GM23338 (cell line): ENCODE data around the gene PCIF1. TPM values are rescaled to one million over a fixed set of nuclear protein-coding genes. Genes with fewer than 3 reads are reported as not detected.

Source experiments
- ATAC-seq: fragments of 200-7000 bp; cut with Tn5 transposase; 3 replicates; pipeline ENCODE4 v1.9.1; 2020
- DNase-seq: peaks from one replicate; pipeline ENCODE4 v3.0.0-alpha.2; 2015; ENCODE audit warnings: low spot score
- H2AFZ ChIP-seq: fragments of 200-600 bp; sonication (generic); 2 replicates; pipeline ENCODE4 v1.8.0; 2016; ENCODE audit warnings: antibody characterized with exemption, mild to moderate bottlenecking, moderate library complexity
- H3F3A ChIP-seq: fragments of 200-600 bp; sonication (generic); replicated peaks from 2 replicates; pipeline ENCODE4 v1.8.0; 2017; ENCODE audit warnings: antibody characterized with exemption, mixed run types, low read depth
- H3K27ac ChIP-seq: fragments of 200-600 bp; sonication (generic); 2 replicates; pipeline ENCODE4 v1.6.1; 2016; ENCODE audit warnings: low read depth
- H3K27me3 ChIP-seq: fragments of 200-600 bp; sonication (generic); 2 replicates; pipeline ENCODE4 v1.8.0; 2016; ENCODE audit warnings: mild to moderate bottlenecking, mixed run types, moderate library complexity; ENCODE audit not compliant: insufficient read depth
- H3K36me3 ChIP-seq: fragments of 200-600 bp; sonication (generic); 2 replicates; pipeline ENCODE4 v1.8.0; 2016; ENCODE audit warnings: mild to moderate bottlenecking; ENCODE audit not compliant: insufficient read depth
- H3K4me1 ChIP-seq: fragments of 200-600 bp; sonication (generic); 2 replicates; pipeline ENCODE4 v1.8.0; 2016; ENCODE audit warnings: mild to moderate bottlenecking, moderate library complexity; ENCODE audit not compliant: insufficient read depth
- H3K4me2 ChIP-seq: fragments of 200-600 bp; sonication (generic); 2 replicates; pipeline ENCODE4 v1.7.1; 2017; ENCODE audit warnings: mixed run types
- H3K4me3 ChIP-seq: fragments of 200-600 bp; sonication (generic); 2 replicates; pipeline ENCODE4 v1.6.1; 2016; ENCODE audit warnings: mixed run types
- H3K79me2 ChIP-seq: fragments of 200-600 bp; sonication (generic); replicated peaks from 2 replicates; pipeline ENCODE4 v1.8.0; 2017; ENCODE audit warnings: mild to moderate bottlenecking; ENCODE audit not compliant: insufficient read depth
- H3K9me2 ChIP-seq: fragments of 200-600 bp; sonication (generic); 2 replicates; pipeline ENCODE4 v1.8.0; 2017; ENCODE audit not compliant: insufficient read depth
- H4K20me1 ChIP-seq: fragments of 200-600 bp; sonication (generic); replicated peaks from 2 replicates; pipeline ENCODE4 v1.8.0; 2017; ENCODE audit warnings: mild to moderate bottlenecking; ENCODE audit not compliant: insufficient read depth
- H3K27ac Mint-ChIP-seq: 2 replicates; pipeline ENCODE4 v1.8.0; 2020; ENCODE audit warnings: inconsistent platforms, mild to moderate bottlenecking, moderate library complexity, mixed read lengths
- H3K27me3 Mint-ChIP-seq: 3 replicates; pipeline ENCODE4 v1.8.0; 2022; ENCODE audit warnings: low read depth, mild to moderate bottlenecking, moderate library complexity, mixed read lengths, inconsistent platforms; ENCODE audit not compliant: insufficient read depth, poor library complexity
- H3K36me3 Mint-ChIP-seq: 3 replicates; pipeline ENCODE4 v1.8.0; 2021; ENCODE audit warnings: low read depth, mild to moderate bottlenecking, inconsistent platforms, moderate library complexity, mixed read lengths
- H3K4me1 Mint-ChIP-seq: 3 replicates; pipeline ENCODE4 v1.8.0; 2020; ENCODE audit warnings: mild to moderate bottlenecking, inconsistent platforms, mixed read lengths
- H3K4me3 Mint-ChIP-seq: 3 replicates; pipeline ENCODE4 v1.8.0; 2021; ENCODE audit warnings: moderate library complexity, mild to moderate bottlenecking, inconsistent platforms, mixed read lengths
- H3K9me3 Mint-ChIP-seq: 3 replicates; pipeline ENCODE4 v1.8.0; 2020; ENCODE audit warnings: moderate library complexity, mild to moderate bottlenecking, inconsistent platforms, mixed read lengths
- CREB1 ChIP-seq: fragments of 250-450 bp; sonication (Bioruptor Pico); IDR thresholded peaks from 2 replicates; pipeline ENCODE4 v1.5.0; 2020; ENCODE audit warnings: low read depth, mild to moderate bottlenecking, moderate library complexity
- EZH2 ChIP-seq: fragments of 200-600 bp; sonication (generic); IDR thresholded peaks from one replicate; pipeline ENCODE4 v1.8.0; 2017; ENCODE audit warnings: antibody characterized with exemption, mild to moderate bottlenecking, low read depth; ENCODE audit not compliant: unreplicated experiment
- EZH2phosphoT487 ChIP-seq: fragments of 200-600 bp; sonication (generic); IDR thresholded peaks from one replicate; pipeline ENCODE4 v1.8.1; 2018; ENCODE audit warnings: antibody characterized with exemption; ENCODE audit not compliant: unreplicated experiment
- JUNB ChIP-seq: IDR thresholded peaks from one replicate; pipeline ENCODE4 v1.6.1; 2016; ENCODE audit warnings: antibody characterized with exemption; ENCODE audit not compliant: unreplicated experiment
- NANOG ChIP-seq: IDR thresholded peaks from 2 replicates; pipeline ENCODE4 v1.6.1; 2016; ENCODE audit warnings: antibody characterized with exemption, borderline replicate concordance
- POLR2AphosphoS5 ChIP-seq: IDR thresholded peaks from 2 replicates; pipeline ENCODE4 v1.6.1; 2016; ENCODE audit warnings: antibody characterized with exemption, low read depth
- STAT1 ChIP-seq: IDR thresholded peaks from one replicate; pipeline ENCODE4 v1.6.1; 2016; ENCODE audit warnings: antibody characterized with exemption; ENCODE audit not compliant: unreplicated experiment
- ZNF114 ChIP-seq: fragments of 250-450 bp; sonication (Bioruptor Pico); IDR thresholded peaks from 2 replicates; pipeline ENCODE4 v1.5.0; 2020; ENCODE audit warnings: mild to moderate bottlenecking, moderate library complexity
- ZNF331 ChIP-seq: fragments of 250-450 bp; sonication (Bioruptor Pico); IDR thresholded peaks from 2 replicates; pipeline ENCODE4 v1.5.0; 2020; ENCODE audit warnings: low read depth, mild to moderate bottlenecking, moderate library complexity
- polyA plus RNA-seq: library from polyadenylated mRNA; unstranded; fragments of >200 nt; fragmentation: Nextera tagmentation; extraction: Ambion mirVana; gene quantifications from 2 replicates; pipeline ENCODE4 v1.2.1, GENCODE V29; 2016
- total RNA-seq: library from RNA; depleted of rRNA; stranded (reverse); fragments of >200 nt; shearing (Covaris generic); gene quantifications from 2 replicates; pipeline ENCODE4 v1.2.3, GENCODE V29; 2014
- TF ChIP-seq, protein P1 (sequence below), 2 experiments: fragments of 200-600 bp in 1 of 2; sonication (generic) in 1 of 2; conservative IDR thresholded peaks; 2 replicates each; pipeline versions ENCODE4 v1.5.1 to v1.6.1; 2016 to 2017; ENCODE audit warnings: antibody characterized with exemption in 2 of 2, low read depth in 2 of 2, mild to moderate bottlenecking in 2 of 2, moderate library complexity in 1 of 2
- TF ChIP-seq, protein P2 (sequence below): IDR thresholded peaks from one replicate; pipeline ENCODE4 v1.6.1; 2018; ENCODE audit warnings: antibody characterized with exemption; ENCODE audit not compliant: unreplicated experiment
- TF ChIP-seq, protein P3 (sequence below): IDR thresholded peaks from 2 replicates; pipeline ENCODE4 v1.6.1; 2016; ENCODE audit warnings: antibody characterized with exemption
- TF ChIP-seq, protein P4 (sequence below): fragments of 250-450 bp; sonication (Bioruptor Pico); IDR thresholded peaks from 2 replicates; pipeline ENCODE4 v1.5.0; 2020; ENCODE audit warnings: mild to moderate bottlenecking, moderate library complexity

The PCIF1 gene
- total and polyA plus RNA-seq, 2 experiments from 2014 or later = 26.1 to 28.3 TPM

GRCh38 chr20:45905505-45906079 lies 28.9 kb upstream of the PCIF1 start:
- H3K36me3 Mint-ChIP-seq = peaks cover 89% of the 10 kb centered on the region
- ATAC-seq = no peak
- peaks cover 24% of the 10 kb centered on the region for H3K36me3 ChIP-seq

More at GRCh38 chr20:45905505-45906079, 28.9 kb upstream of the PCIF1 start:
- Histone ChIP-seq H2AFZ (no peak overlapping the region), H4K20me1 (peaks cover 29% of the 10 kb centered on the region), H3K27me3 (no peaks in the 10 kb centered on the region), H3K4me3 (no peak overlapping the region), H3F3A (0 out of 2 replicates have a peak, but pooled peaks cover 5% of the 10 kb centered on the region), H3K4me1 (no peaks in the 10 kb centered on the region; the same call in 1 of the 2 replicates), H3K79me2 (peaks cover 10% of the 10 kb centered on the region), H3K27ac (no peak overlapping the region), H3K4me2 (no peak overlapping the region), H3K9me2 (no peaks in the 10 kb centered on the region)
- no peak overlapping the region for H3K4me3 Mint-ChIP-seq
- peaks cover 28% of the 10 kb centered on the region for H3K27me3 Mint-ChIP-seq
- H3K27ac Mint-ChIP-seq = no peak overlapping the region
- DNase-seq = no peak
- TF ChIP-seq, protein P1, sequence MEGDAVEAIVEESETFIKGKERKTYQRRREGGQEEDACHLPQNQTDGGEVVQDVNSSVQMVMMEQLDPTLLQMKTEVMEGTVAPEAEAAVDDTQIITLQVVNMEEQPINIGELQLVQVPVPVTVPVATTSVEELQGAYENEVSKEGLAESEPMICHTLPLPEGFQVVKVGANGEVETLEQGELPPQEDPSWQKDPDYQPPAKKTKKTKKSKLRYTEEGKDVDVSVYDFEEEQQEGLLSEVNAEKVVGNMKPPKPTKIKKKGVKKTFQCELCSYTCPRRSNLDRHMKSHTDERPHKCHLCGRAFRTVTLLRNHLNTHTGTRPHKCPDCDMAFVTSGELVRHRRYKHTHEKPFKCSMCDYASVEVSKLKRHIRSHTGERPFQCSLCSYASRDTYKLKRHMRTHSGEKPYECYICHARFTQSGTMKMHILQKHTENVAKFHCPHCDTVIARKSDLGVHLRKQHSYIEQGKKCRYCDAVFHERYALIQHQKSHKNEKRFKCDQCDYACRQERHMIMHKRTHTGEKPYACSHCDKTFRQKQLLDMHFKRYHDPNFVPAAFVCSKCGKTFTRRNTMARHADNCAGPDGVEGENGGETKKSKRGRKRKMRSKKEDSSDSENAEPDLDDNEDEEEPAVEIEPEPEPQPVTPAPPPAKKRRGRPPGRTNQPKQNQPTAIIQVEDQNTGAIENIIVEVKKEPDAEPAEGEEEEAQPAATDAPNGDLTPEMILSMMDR (conservative IDR thresholded peaks at IDR 0.05; ENCODE audit: low read depth in 2 of 2) = no peak
- TF ChIP-seq, protein P2, sequence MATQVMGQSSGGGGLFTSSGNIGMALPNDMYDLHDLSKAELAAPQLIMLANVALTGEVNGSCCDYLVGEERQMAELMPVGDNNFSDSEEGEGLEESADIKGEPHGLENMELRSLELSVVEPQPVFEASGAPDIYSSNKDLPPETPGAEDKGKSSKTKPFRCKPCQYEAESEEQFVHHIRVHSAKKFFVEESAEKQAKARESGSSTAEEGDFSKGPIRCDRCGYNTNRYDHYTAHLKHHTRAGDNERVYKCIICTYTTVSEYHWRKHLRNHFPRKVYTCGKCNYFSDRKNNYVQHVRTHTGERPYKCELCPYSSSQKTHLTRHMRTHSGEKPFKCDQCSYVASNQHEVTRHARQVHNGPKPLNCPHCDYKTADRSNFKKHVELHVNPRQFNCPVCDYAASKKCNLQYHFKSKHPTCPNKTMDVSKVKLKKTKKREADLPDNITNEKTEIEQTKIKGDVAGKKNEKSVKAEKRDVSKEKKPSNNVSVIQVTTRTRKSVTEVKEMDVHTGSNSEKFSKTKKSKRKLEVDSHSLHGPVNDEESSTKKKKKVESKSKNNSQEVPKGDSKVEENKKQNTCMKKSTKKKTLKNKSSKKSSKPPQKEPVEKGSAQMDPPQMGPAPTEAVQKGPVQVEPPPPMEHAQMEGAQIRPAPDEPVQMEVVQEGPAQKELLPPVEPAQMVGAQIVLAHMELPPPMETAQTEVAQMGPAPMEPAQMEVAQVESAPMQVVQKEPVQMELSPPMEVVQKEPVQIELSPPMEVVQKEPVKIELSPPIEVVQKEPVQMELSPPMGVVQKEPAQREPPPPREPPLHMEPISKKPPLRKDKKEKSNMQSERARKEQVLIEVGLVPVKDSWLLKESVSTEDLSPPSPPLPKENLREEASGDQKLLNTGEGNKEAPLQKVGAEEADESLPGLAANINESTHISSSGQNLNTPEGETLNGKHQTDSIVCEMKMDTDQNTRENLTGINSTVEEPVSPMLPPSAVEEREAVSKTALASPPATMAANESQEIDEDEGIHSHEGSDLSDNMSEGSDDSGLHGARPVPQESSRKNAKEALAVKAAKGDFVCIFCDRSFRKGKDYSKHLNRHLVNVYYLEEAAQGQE = no peak
- no peak for TF ChIP-seq STAT1
- TF ChIP-seq EZH2phosphoT487 = no peak
- TF ChIP-seq, protein P3, sequence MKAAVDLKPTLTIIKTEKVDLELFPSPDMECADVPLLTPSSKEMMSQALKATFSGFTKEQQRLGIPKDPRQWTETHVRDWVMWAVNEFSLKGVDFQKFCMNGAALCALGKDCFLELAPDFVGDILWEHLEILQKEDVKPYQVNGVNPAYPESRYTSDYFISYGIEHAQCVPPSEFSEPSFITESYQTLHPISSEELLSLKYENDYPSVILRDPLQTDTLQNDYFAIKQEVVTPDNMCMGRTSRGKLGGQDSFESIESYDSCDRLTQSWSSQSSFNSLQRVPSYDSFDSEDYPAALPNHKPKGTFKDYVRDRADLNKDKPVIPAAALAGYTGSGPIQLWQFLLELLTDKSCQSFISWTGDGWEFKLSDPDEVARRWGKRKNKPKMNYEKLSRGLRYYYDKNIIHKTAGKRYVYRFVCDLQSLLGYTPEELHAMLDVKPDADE = no peak
- no peak for TF ChIP-seq NANOG
- TF ChIP-seq EZH2 = no peak
- no peak for TF ChIP-seq ZNF331 (CRISPR knock-in tag)
- TF ChIP-seq, protein P4, sequence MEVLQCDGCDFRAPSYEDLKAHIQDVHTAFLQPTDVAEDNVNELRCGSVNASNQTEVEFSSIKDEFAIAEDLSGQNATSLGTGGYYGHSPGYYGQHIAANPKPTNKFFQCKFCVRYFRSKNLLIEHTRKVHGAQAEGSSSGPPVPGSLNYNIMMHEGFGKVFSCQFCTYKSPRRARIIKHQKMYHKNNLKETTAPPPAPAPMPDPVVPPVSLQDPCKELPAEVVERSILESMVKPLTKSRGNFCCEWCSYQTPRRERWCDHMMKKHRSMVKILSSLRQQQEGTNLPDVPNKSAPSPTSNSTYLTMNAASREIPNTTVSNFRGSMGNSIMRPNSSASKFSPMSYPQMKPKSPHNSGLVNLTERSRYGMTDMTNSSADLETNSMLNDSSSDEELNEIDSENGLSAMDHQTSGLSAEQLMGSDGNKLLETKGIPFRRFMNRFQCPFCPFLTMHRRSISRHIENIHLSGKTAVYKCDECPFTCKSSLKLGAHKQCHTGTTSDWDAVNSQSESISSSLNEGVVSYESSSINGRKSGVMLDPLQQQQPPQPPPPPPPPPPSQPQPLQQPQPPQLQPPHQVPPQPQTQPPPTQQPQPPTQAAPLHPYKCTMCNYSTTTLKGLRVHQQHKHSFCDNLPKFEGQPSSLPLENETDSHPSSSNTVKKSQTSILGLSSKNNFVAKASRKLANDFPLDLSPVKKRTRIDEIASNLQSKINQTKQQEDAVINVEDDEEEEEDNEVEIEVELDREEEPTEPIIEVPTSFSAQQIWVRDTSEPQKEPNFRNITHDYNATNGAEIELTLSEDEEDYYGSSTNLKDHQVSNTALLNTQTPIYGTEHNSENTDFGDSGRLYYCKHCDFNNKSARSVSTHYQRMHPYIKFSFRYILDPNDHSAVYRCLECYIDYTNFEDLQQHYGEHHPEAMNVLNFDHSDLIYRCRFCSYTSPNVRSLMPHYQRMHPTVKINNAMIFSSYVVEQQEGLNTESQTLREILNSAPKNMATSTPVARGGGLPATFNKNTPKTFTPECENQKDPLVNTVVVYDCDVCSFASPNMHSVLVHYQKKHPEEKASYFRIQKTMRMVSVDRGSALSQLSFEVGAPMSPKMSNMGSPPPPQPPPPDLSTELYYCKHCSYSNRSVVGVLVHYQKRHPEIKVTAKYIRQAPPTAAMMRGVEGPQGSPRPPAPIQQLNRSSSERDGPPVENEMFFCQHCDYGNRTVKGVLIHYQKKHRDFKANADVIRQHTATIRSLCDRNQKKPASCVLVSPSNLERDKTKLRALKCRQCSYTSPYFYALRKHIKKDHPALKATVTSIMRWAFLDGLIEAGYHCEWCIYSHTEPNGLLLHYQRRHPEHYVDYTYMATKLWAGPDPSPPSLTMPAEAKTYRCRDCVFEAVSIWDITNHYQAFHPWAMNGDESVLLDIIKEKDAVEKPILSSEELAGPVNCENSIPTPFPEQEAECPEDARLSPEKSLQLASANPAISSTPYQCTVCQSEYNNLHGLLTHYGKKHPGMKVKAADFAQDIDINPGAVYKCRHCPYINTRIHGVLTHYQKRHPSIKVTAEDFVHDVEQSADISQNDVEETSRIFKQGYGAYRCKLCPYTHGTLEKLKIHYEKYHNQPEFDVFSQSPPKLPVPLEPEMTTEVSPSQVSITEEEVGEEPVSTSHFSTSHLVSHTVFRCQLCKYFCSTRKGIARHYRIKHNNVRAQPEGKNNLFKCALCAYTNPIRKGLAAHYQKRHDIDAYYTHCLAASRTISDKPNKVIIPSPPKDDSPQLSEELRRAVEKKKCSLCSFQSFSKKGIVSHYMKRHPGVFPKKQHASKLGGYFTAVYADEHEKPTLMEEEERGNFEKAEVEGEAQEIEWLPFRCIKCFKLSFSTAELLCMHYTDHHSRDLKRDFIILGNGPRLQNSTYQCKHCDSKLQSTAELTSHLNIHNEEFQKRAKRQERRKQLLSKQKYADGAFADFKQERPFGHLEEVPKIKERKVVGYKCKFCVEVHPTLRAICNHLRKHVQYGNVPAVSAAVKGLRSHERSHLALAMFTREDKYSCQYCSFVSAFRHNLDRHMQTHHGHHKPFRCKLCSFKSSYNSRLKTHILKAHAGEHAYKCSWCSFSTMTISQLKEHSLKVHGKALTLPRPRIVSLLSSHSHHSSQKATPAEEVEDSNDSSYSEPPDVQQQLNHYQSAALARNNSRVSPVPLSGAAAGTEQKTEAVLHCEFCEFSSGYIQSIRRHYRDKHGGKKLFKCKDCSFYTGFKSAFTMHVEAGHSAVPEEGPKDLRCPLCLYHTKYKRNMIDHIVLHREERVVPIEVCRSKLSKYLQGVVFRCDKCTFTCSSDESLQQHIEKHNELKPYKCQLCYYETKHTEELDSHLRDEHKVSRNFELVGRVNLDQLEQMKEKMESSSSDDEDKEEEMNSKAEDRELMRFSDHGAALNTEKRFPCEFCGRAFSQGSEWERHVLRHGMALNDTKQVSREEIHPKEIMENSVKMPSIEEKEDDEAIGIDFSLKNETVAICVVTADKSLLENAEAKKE (CRISPR knock-in tag) = no peak
- TF ChIP-seq POLR2AphosphoS5 = no peak
- no peak for TF ChIP-seq JUNB
- no peak for TF ChIP-seq CREB1 (CRISPR knock-in tag)
- no peak for TF ChIP-seq ZNF114
- H3K9me3 Mint-ChIP-seq = no peaks in the 10 kb centered on the region; the same call in 2 of the 3 replicates
- peaks cover 10% of the 10 kb centered on the region for H3K4me1 Mint-ChIP-seq
